GM18517 (cell line): Measurements from ENCODE around the gene IGSF8.
"Not testable (repeated sequence)": the region's sequence is repeated elsewhere in the genome, so short reads cannot be mapped to it uniquely, and the experiment has no call there.

ENCODE experiments used
- ATAC-seq: cut with Tn5 transposase; IDR thresholded peaks from one replicate; pipeline ENCODE4 v1.9.1; 2021; ENCODE audit warnings: mild to moderate bottlenecking, moderate library complexity; ENCODE audit not compliant: unreplicated experiment

The IGSF8 gene

DNA sequence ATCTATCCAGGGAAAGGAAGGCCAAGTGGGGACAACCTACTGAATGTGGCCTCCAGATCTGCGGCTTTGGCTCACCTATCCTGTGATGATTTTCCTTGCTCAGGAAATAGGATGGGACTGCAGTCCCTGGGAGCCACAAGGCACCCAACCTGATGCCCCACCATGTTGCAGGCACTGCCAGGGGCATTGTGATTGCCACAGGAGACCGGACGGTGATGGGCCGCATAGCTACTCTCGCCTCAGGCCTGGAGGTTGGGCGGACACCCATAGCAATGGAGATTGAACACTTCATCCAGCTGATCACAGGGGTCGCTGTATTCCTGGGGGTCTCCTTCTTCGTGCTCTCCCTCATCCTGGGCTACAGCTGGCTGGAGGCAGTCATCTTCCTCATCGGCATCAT is 29.0 kb upstream of the IGSF8 start:
- no peak for ATAC-seq

DNA sequence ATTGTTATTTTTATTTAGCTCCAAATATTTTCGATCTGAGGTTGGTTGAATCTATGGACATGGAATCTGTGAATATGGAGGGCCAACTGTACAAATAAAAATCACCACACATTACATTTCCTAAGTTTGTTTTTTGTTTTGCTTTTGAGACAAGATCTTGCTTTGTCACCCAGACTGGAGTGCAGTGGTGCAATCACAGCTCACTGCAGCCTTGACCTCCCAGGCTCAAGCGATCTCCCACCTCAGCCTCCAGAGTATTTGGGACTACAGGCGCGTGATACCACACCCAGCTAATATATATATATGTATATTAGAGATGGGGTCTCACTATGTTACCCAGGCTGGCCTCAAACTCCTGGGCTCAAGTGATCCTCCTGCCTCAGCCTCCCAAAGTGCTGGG is 27.9 kb upstream of the IGSF8 start:
- ATAC-seq = not testable (repeated sequence)

GRCh38 chr1:160125746-160126145 is 27.3 kb upstream of the IGSF8 start:
- ATAC-seq = no peak

GRCh38 chr1:160124705-160125478 is 26.5 kb upstream of the IGSF8 start:
- no peak for ATAC-seq

- ATAC-seq = no peak
Observed at GRCh38 chr1:160123726-160124125, 25.3 kb upstream of the IGSF8 start.

- no peak for ATAC-seq
Observed at GRCh38 chr1:160122978-160123495, 24.6 kb upstream of the IGSF8 start.

DNA sequence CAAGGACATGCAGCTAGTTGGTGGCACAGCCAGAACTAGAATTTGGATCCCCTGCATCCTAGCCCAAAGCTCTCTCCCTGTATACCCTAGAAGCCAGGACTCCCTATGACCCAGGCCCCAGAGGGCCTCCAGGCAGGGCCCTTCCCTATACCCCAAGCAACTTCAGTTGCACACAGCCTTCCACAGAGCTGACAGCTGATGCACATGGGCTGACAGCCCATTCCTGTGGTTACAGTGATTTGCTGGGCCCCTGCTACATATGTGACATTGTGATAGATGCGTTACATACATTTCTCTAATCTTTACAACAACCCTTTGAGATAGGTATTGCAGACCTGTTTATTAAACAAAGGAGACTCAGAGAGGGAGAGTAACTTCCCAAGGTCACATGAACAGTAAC is 23.0 kb upstream of the IGSF8 start:
- no peak for ATAC-seq

DNA sequence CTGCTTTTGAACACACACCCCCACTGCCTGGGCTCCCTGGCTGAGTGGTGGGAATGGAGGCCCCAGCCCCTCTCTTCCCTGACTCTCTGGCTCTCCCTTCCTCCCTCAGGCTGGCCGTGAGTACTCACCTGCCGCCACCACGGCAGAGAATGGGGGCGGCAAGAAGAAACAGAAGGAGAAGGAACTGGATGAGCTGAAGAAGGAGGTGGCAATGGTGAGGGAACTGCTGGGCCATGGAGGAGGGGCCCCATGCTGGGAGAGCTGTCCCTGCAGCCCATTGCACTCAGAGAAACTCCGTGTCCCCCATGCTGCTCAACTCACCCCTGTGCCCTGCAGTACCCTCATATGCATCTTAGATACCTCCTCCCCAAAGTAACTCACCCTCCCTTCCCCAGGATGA is 22.4 kb upstream of the IGSF8 start:
- no peak for ATAC-seq

DNA sequence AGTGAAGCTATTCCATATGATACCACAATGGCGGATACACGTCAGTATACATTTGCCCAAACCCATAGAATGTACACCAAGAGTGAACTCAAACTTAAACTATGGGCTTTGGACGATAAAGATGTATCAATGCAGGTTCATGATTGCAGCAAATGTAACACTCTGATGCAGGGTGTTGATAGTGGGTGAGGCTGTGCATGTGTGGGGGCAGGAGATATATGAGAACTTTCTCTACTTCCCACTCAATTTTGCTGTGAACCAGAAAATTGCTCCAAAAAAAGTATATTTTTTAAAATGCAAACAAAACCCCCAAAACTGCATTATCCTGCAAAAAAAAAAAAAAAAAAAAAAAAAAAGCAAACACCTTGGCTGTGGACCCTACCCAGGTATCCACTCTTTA is 20.5 kb upstream of the IGSF8 start:
- ATAC-seq = no peak

DNA sequence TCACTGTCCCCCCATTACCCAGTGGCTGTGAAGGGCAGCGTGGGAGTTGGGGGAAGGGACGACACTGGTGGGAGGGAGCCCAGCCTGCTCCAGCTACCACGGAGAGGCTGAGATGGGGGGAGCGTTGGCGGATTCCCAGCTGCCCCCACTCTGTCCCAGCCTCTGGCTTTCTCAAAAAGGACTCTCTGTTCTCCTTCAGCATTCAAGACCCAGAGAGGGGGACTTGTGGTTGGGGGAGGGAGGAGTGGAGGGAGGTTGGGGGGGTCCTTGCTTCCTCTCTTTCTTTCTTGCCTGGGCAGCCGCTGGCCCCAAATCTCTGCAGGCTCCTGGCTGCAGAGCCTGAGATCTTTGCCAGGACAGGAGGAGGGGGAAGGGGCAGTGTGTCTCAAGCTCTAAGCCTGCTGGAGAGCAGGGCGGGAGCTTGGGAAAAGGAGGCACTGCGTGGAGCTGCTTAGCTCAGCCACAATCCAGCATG is 19.3 kb upstream of the IGSF8 start:
- no peak for ATAC-seq

DNA sequence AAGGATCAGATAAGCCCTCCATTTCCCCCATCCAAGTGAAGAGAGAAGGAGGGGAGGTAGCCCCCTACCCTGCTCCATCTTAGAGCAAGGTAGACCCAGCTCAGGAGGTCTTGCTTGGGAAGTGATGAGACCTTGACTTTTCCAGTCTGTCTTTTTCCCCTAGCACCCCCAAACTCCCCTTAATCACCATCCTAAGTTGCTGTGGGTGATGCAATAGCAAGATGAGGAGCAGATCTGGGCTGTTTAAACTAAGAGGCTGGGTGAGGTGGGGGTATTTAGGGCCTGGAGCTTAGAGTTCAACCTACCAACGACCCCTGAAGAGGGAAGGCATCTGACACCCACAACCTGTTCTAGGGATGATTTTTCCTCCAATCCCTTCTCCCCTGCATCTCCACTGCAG is 18.9 kb upstream of the IGSF8 start:
- no peak for ATAC-seq

DNA sequence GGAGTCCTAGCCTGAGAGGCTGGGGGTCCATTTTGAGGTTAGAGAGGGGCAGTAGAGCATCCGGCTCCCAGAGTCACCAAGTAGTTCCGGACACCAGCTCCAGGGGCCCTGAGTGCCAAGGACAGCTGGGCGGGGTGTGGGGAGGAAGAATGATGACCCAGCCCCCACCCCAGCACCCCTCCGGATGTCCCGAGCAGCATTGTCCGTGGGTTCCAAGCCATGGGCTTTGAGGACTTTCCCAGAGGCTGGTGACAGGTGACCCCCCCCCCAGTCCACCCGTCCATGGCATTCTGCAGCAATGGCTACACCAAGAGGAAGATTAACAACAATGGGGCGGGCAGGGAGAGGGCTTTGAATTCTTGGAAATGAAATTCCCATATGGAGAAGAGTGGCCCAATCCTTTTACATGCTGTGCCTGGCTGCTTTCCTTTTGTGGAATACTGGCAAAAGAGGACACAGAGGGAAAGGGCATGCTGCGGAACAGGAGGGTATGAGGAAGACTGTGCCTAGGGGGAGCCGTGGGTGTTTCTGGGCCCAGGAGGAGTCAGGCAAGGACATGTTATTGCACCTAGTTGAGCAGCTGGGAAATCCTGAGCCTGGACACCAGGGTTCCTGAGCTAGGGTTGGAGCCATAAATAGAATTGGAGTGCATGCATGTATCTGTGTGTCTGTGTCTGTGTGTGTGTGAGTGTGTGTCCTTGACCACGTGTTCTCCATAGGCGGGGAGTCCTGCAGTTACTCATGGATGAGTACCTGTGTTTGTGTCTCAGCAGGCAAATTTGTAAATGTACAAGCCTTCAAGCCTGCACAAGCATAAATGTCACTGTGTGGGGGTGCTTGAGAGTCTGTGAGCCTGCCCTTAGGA is 18.1 kb upstream of the IGSF8 start:
- ATAC-seq = no peak

GRCh38 chr1:160115545-160116282 is 17.3 kb upstream of the IGSF8 start, which contains the start of gene ATP1A2:
Gene ATP1A2, plus strand, starts transcription at chr1:160115759. Its CDS starts 103 bp downstream, at chr1:160115862.
- no peak for ATAC-seq

DNA sequence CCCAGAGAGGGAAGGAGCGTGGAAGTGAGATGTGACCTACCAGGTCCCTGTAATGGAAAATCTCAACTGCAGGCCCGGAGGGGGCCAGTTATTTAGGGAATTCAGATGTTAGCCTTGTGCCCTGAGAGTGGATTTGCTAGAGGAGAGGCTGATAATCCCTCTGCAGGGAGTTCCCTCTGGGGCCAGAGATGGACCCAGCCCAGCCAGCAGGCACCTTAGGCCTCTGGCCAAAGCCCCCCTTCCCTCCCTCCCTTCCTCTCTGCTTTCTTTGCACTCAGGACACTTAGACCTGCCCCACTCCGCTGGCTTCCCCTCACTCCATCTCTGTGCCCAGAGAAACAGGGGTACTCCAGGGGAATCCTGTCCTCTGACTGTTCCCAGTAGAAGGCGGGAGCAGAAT is 15.7 kb upstream of the IGSF8 start:
- ATAC-seq = no peak

GRCh38 chr1:160113407-160113806 is 15.0 kb upstream of the IGSF8 start:
- no peak for ATAC-seq

DNA sequence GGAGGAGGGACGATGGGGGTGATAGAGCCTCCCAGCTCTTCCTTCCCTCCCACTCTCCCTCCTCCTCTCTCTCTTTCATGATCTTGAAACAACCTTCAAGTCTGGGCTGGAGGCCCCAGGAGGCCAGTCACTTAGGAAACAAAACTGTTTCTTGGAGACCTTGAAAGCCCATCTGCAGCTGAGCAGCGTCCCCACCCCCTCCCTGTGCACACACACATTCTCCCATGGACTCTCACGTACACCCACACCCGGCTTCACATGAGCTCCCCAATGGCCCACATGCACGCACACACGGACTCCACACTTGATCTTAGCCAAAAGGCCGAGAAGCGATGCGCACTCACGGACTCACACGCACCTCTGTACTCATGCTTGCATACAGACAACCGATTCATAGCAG is 13.9 kb upstream of the IGSF8 start:
- no peak for ATAC-seq

DNA sequence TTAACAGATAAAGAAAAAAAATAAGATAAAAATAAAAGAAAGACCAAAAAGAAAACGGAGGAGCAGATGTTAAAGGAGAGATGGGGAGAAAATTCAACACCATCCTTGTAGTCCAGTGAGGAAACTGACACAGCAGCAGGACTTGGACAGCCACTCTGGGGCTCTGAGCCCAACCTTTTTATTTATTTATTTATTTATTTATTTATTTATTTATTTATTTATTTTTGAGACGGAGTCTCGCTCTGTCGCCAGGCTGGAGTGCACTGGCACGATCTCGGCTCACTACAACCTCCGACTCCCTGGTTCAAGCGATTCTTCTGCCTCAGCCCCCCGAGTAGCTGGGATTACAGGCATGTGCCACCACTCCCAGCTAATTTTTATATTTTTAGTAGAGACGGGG is 13.0 kb upstream of the IGSF8 start:
- not testable (repeated sequence) for ATAC-seq

- ATAC-seq = no peak
Observed at GRCh38 chr1:160109686-160110085, 11.3 kb upstream of the IGSF8 start.

GRCh38 chr1:160108888-160109662 is 10.7 kb upstream of the IGSF8 start:
- ATAC-seq = no peak

DNA sequence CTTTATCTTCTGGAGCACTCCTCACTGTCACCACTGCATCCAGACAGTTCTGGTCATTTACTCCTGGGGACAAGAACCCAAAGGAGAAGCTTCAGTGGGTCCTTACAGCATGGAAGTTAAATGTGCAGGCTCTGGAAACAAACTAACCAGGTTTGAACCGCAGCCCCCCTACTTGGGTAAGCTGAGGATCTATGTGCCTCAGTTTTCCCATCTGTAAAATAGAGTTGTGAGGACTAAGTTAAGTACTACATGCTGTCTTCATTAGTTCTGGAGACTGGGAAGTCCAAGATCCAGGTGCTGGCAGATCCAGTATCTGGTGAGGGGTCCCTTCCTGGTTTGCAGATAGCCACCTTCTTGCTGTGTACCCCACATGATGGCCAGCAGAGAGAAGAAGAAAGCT is 9.1 kb upstream of the IGSF8 start:
- ATAC-seq = no peak
